HCT116 (cell line): ENCODE data around the gene ETFDH. TPM values are rescaled to one million over a fixed set of nuclear protein-coding genes. Genes with fewer than 3 reads are reported as not detected.

Source experiments
- ATAC-seq: fragments of 200-7000 bp; cut with Tn5 transposase; 2 replicates; pipeline ENCODE4 v1.9.1; 2020; ENCODE audit warnings: mild to moderate bottlenecking, moderate library complexity
- BruUV-seq: library from RNA; stranded (reverse); fragments of 400-500 nt; replicated peaks from 2 replicates; lab custom pipeline; 2021; lab: Mats Ljungman, UMichigan
- CTCF ChIA-PET: fragments of 300-600 bp; sonication (Branson Sonifier 250); formaldehyde crosslinking; loops from one replicate; lab custom pipeline; 2021; ENCODE audit warnings: antibody characterized with exemption; lab: Charles Lee
- POLR2A ChIA-PET: fragments of 300-600, 350-600 bp; sonication (Branson Sonifier 250); formaldehyde crosslinking; loops from one replicate; lab custom pipeline; 2021; ENCODE audit warnings: antibody characterized with exemption; lab: Charles Lee
- RAD21 ChIA-PET, 2 experiments: fragments of 300-600 bp; sonication (Branson Sonifier 250); formaldehyde crosslinking; loops; one replicate each; lab custom pipeline; 2023; ENCODE audit warnings: low total read pairs in 2 of 2; ENCODE audit not compliant: uncharacterized antibody in 2 of 2, unreplicated experiment in 2 of 2, low non-redundant PET in 1 of 2; lab: Charles Lee
- DNase-seq: peaks from one replicate; pipeline ENCODE4 v3.0.0-alpha.2; 2010; ENCODE audit warnings: low read depth, low spot score
- H2AFZ ChIP-seq: fragments of 200-600 bp; shearing (Covaris generic), sonication (generic); 2 replicates; pipeline ENCODE4 v1.6.1; 2017; ENCODE audit warnings: low read depth, mixed run types, mixed read lengths, antibody characterized with exemption, low read length; ENCODE audit not compliant: poor library complexity, severe bottlenecking
- H3K27ac ChIP-seq: 2 replicates; pipeline ENCODE4 v1.5.1; 2012; ENCODE audit warnings: low read depth, low read length
- H3K27me3 ChIP-seq: fragments of 200-600 bp; sonication (generic); 2 replicates; pipeline ENCODE4 v1.6.1; 2016; ENCODE audit warnings: mixed run types, low read length, mixed read lengths; ENCODE audit not compliant: insufficient read depth
- H3K36me3 ChIP-seq, 2 experiments: fragments of 200-500 bp in 1 of 2; fragments of 200-600 bp in 1 of 2; sonication (Bioruptor generic) in 1 of 2; sonication (generic) in 1 of 2; 2 replicates each; pipeline versions ENCODE4 v1.5.1 to v1.6.1; 2014 to 2016; ENCODE audit warnings: low read length in 2 of 2, inconsistent platforms in 1 of 2, mixed read lengths in 1 of 2, mixed run types in 1 of 2; ENCODE audit not compliant: insufficient read depth in 2 of 2, control insufficient read depth in 1 of 2
- H3K4me1 ChIP-seq, 2 experiments: fragments of 200-600 bp in 1 of 2; sonication (generic) in 1 of 2; 2 replicates each; pipeline versions ENCODE4 v1.5.1 to v1.6.1; 2012 to 2017; ENCODE audit warnings: low read length in 2 of 2, inconsistent platforms in 1 of 2, mild to moderate bottlenecking in 1 of 2, mixed read lengths in 1 of 2, mixed run types in 1 of 2, moderate library complexity in 1 of 2; ENCODE audit not compliant: insufficient read depth in 2 of 2, control insufficient read depth in 1 of 2
- H3K4me2 ChIP-seq: fragments of 200-600 bp; sonication (generic); 2 replicates; pipeline ENCODE4 v1.6.1; 2017; ENCODE audit warnings: mixed run types, low read length, mixed read lengths
- H3K4me3 ChIP-seq, 2 experiments: fragments of 200-600 bp in 1 of 2; sonication (generic) in 1 of 2; replicated peaks in 1 of 2; 2 replicates each; pipeline ENCODE4 v1.5.1; 2011 to 2016; ENCODE audit warnings: low read length in 2 of 2, control low read depth in 1 of 2, low read depth in 1 of 2, mild to moderate bottlenecking in 1 of 2, mixed read lengths in 1 of 2, mixed run types in 1 of 2
- H3K79me2 ChIP-seq: fragments of 200-600 bp; sonication (generic); 2 replicates; pipeline ENCODE4 v1.6.1; 2017; ENCODE audit warnings: mild to moderate bottlenecking, mixed run types, low read length, moderate library complexity, mixed read lengths; ENCODE audit not compliant: insufficient read depth
- H3K9ac ChIP-seq: fragments of 200-600 bp; sonication (generic); 2 replicates; pipeline ENCODE4 v1.6.1; 2016; ENCODE audit warnings: low read length, mixed read lengths
- H3K9me2 ChIP-seq: fragments of 200-600 bp; sonication (generic), shearing (Covaris generic); 2 replicates; pipeline ENCODE4 v1.6.1; 2017; ENCODE audit warnings: mixed run types, mild to moderate bottlenecking, moderate library complexity; ENCODE audit not compliant: insufficient read depth
- H3K9me3 ChIP-seq, 2 experiments: fragments of 200-500 bp in 1 of 2; fragments of 200-600 bp in 1 of 2; sonication (Bioruptor generic) in 1 of 2; sonication (generic) in 1 of 2; 2 replicates each; pipeline ENCODE4 v1.6.1; 2014 to 2017; ENCODE audit warnings: low read length in 2 of 2, mixed read lengths in 2 of 2, inconsistent platforms in 1 of 2, low read depth in 1 of 2, mild to moderate bottlenecking in 1 of 2, mixed run types in 1 of 2, moderate library complexity in 1 of 2; ENCODE audit not compliant: control insufficient read depth in 1 of 2, insufficient read depth in 1 of 2
- H4K20me1 ChIP-seq: fragments of 200-600 bp; sonication (generic), shearing (Covaris generic); 2 replicates; pipeline ENCODE4 v1.6.1; 2017; ENCODE audit warnings: mixed run types, mild to moderate bottlenecking, moderate library complexity; ENCODE audit not compliant: insufficient read depth
- ATF3 ChIP-seq: IDR thresholded peaks from 2 replicates; pipeline ENCODE4 v1.6.1; 2012
- CTCF ChIP-seq, 3 experiments: fragments of 200-600 bp in 1 of 3; sonication (generic) in 1 of 3; IDR thresholded peaks in 2 of 3; conservative IDR thresholded peaks in 1 of 3; 2 replicates each; pipeline ENCODE4 v1.5.1; 2012 to 2017; ENCODE audit warnings: low read depth in 2 of 3, low read length in 2 of 3, antibody characterized with exemption in 1 of 3, borderline replicate concordance in 1 of 3, control low read depth in 1 of 3, mild to moderate bottlenecking in 1 of 3, mixed read lengths in 1 of 3, mixed run types in 1 of 3, moderate library complexity in 1 of 3; ENCODE audit not compliant: insufficient read depth in 1 of 3
- EGR1 ChIP-seq: IDR thresholded peaks from 2 replicates; pipeline ENCODE4 v1.6.1; 2012; ENCODE audit warnings: low read depth
- ELF1 ChIP-seq: IDR thresholded peaks from 2 replicates; pipeline ENCODE4 v1.6.1; 2012; ENCODE audit warnings: low read depth, borderline replicate concordance
- EZH2phosphoT487 ChIP-seq: fragments of 200-600 bp; IDR thresholded peaks from 2 replicates; pipeline ENCODE4 v1.6.1; 2018; ENCODE audit warnings: antibody characterized with exemption, borderline replicate concordance
- MAX ChIP-seq: IDR thresholded peaks from 2 replicates; pipeline ENCODE4 v1.6.1; 2012
- POLR2AphosphoS5 ChIP-seq: IDR thresholded peaks from 2 replicates; pipeline ENCODE4 v1.6.1; 2011; ENCODE audit warnings: mild to moderate bottlenecking, low read depth, low read length, moderate library complexity
- SP1 ChIP-seq: IDR thresholded peaks from 2 replicates; pipeline ENCODE4 v1.6.1; 2012; ENCODE audit warnings: low read depth
- TCF7L2 ChIP-seq: IDR thresholded peaks from 2 replicates; pipeline ENCODE4 v1.7.0; 2011; ENCODE audit warnings: borderline replicate concordance, inconsistent platforms; ENCODE audit not compliant: insufficient read depth, insufficient read length; ENCODE audit errors: extremely low read depth
- ZBTB33 ChIP-seq: IDR thresholded peaks from 2 replicates; pipeline ENCODE4 v1.6.1; 2011; ENCODE audit warnings: mild to moderate bottlenecking, low read length, moderate library complexity; ENCODE audit not compliant: insufficient replicate concordance; ENCODE audit errors: extremely low read depth
- intact Hi-C: fragments of 100-400 bp; cut with micrococcal nuclease; formaldehyde crosslinking; loops from 2 replicates; pipeline ENCODE4 v1.10.0; 2022
- total RNA-seq: library from RNA; stranded (reverse); gene quantifications from one replicate; pipeline ENCODE4 v1.2.1, GENCODE V29; 2021; ENCODE audit not compliant: unreplicated experiment

The ETFDH gene
- total RNA-seq, 1 experiment from 2014 or later = 22.2 TPM

- no peak overlapping the region for H3K4me2 ChIP-seq
- intact Hi-C loops = no loop called here
- H3K36me3 ChIP-seq = no peaks in the 10 kb centered on the region
- peak overlapping the region; percentile 42 for H2AFZ ChIP-seq
- no TSS peak for BruUV-seq
- no peak overlapping the region for H3K27ac ChIP-seq
- no peaks in the 10 kb centered on the region for H3K79me2 ChIP-seq
- no peaks in the 10 kb centered on the region for H3K27me3 ChIP-seq
- H3K9me3 ChIP-seq = no peaks in the 10 kb centered on the region
- no peak overlapping the region for H3K9ac ChIP-seq
- ATAC-seq = no peak
- DNase-seq = no peak
- TF ChIP-seq TCF7L2 (no peak), EZH2phosphoT487 (no peak), ATF3 (no peak), EGR1 (no peak), POLR2AphosphoS5 (no peak), ELF1 (no peak)
- TF ChIP-seq, all 23 proteins: peak for 0
- POLR2A ChIA-PET = no interaction called here
- RAD21 ChIA-PET = no interaction called here
- Histone ChIP-seq H3K9me2 (no peaks in the 10 kb centered on the region), H4K20me1 (no peaks in the 10 kb centered on the region), H3K4me1 (no peaks in the 10 kb centered on the region), H3K4me3 (no peak overlapping the region)
- CTCF ChIA-PET = no interaction called here
These were observed 19.2 kb upstream of the ETFDH start for GRCh38 chr4:158652920-158653319.

- ChIA-PET CTCF (interaction anchor here (1.7 kb wide), 1 partner anchor 11 kb away, joined by 5 read pairs; no protein-coding TSS in a partner anchor), POLR2A (no interaction called here), RAD21 (no interaction called here)
- ATAC-seq (no peak), DNase-seq (no peak)
- no peaks in the 10 kb centered on the region for H3K79me2 ChIP-seq
- H3K4me3 ChIP-seq = no peak overlapping the region
- no peak overlapping the region for H3K9ac ChIP-seq
- H3K36me3 ChIP-seq = no peaks in the 10 kb centered on the region
- no TSS peak for BruUV-seq
- H2AFZ ChIP-seq = no peak overlapping the region
- intact Hi-C loops = no loop called here
- H3K4me2 ChIP-seq = no peak overlapping the region
- H3K9me2 ChIP-seq = no peaks in the 10 kb centered on the region
- no peak overlapping the region for H3K27ac ChIP-seq
- H4K20me1 ChIP-seq = no peaks in the 10 kb centered on the region
- no peaks in the 10 kb centered on the region for H3K9me3 ChIP-seq
- H3K4me1 ChIP-seq = no peaks in the 10 kb centered on the region
- H3K27me3 ChIP-seq = no peaks in the 10 kb centered on the region
- no peak for TF ChIP-seq EGR1
- no peak for TF ChIP-seq ZBTB33
- no peak for TF ChIP-seq EZH2phosphoT487
- no peak for TF ChIP-seq SP1
- no peak for TF ChIP-seq MAX
- no peak for TF ChIP-seq CTCF (IDR thresholded peaks at IDR 0.05 in 2 of 3, conservative IDR thresholded peaks at IDR 0.05 in 1 of 3; ENCODE audit: borderline replicate concordance in 1 of 3, insufficient read depth in 1 of 3, low read depth in 2 of 3, low read length in 2 of 3)
- TF ChIP-seq ATF3 = no peak
These were observed 15.7 kb upstream of the ETFDH start for GRCh38 chr4:158656439-158656838.
